Suprapubic skin (tissue), 4 donors: Measurements from ENCODE around the gene GFOD2.

Source experiments
- POLR2A ChIP-seq, 2 donors: fragments of 450-650 bp; IDR thresholded peaks; one replicate each; pipeline ENCODE4 v1.6.1; 2017; ENCODE audit warnings: antibody characterized with exemption in 2 of 2, mild to moderate bottlenecking in 2 of 2, moderate library complexity in 2 of 2
- POLR2AphosphoS5 ChIP-seq, 3 donors: sonication (generic); formaldehyde crosslinking; IDR thresholded peaks; one replicate each; pipeline ENCODE4 v1.6.1; 2017; ENCODE audit warnings: antibody characterized with exemption in 3 of 3
- TF ChIP-seq, protein P1 (sequence below), 2 donors: fragments of 200-600 bp in 1 of 2; fragments of 450-650 bp in 1 of 2; sonication (generic) in 1 of 2; IDR thresholded peaks; one replicate each; pipeline ENCODE4 v1.5.1; 2016 to 2019; ENCODE audit warnings: antibody characterized with exemption in 2 of 2, mild to moderate bottlenecking in 1 of 2, moderate library complexity in 1 of 2

DNA sequence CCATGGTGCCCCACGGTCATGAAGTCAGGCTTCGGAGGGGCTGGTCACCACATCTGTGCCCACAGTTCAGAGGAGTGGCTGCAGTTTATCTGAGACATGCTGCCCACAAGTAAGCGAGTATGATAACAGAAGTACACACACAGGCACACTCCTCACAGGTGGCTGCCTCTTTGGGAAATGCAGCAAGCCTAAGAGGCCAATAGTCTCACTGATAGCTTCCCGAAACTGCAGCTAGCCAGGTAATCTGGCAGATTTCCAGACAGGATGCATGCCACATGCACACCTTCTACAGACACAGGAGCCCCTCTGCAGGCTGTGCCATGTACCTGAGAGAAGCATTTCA is 12.6 kb upstream of the GFOD2 start:
- TF ChIP-seq, protein P1, sequence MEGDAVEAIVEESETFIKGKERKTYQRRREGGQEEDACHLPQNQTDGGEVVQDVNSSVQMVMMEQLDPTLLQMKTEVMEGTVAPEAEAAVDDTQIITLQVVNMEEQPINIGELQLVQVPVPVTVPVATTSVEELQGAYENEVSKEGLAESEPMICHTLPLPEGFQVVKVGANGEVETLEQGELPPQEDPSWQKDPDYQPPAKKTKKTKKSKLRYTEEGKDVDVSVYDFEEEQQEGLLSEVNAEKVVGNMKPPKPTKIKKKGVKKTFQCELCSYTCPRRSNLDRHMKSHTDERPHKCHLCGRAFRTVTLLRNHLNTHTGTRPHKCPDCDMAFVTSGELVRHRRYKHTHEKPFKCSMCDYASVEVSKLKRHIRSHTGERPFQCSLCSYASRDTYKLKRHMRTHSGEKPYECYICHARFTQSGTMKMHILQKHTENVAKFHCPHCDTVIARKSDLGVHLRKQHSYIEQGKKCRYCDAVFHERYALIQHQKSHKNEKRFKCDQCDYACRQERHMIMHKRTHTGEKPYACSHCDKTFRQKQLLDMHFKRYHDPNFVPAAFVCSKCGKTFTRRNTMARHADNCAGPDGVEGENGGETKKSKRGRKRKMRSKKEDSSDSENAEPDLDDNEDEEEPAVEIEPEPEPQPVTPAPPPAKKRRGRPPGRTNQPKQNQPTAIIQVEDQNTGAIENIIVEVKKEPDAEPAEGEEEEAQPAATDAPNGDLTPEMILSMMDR (IDR thresholded peaks at IDR 0.05), result no peak
- no peak for TF ChIP-seq POLR2A (IDR thresholded peaks at IDR 0.05)
- TF ChIP-seq POLR2AphosphoS5 (IDR thresholded peaks at IDR 0.05), result no peak
